WTC11 (cell line): Measurements from ENCODE around the gene EPX. TPM values are rescaled to one million over a fixed set of nuclear protein-coding genes. Genes with fewer than 3 reads are reported as not detected.

Experiments
- ATAC-seq: fragments of 200-7000 bp; cut with Tn5 transposase; 2 replicates; pipeline ENCODE4 v1.10.0; 2021; ENCODE audit warnings: mild to moderate bottlenecking, moderate library complexity
- CTCF ChIA-PET: fragments of 300-600 bp; sonication (Branson Sonifier 250); formaldehyde crosslinking; loops from one replicate; lab custom pipeline; 2021; ENCODE audit warnings: antibody characterized with exemption; lab: Charles Lee
- POLR2A ChIA-PET: fragments of 350-600 bp; sonication (Branson Sonifier 250); formaldehyde crosslinking; loops from one replicate; lab custom pipeline; 2021; ENCODE audit warnings: antibody characterized with exemption; lab: Charles Lee
- DNase-seq: peaks from one replicate; pipeline ENCODE4 v3.0.0; 2021; ENCODE audit warnings: low spot score
- H3K27ac Mint-ChIP-seq: 2 replicates; pipeline ENCODE4 v1.8.0; 2021; ENCODE audit warnings: mixed read lengths
- H3K27me3 Mint-ChIP-seq: 2 replicates; pipeline ENCODE4 v1.8.0; 2021; ENCODE audit warnings: low read depth, mild to moderate bottlenecking, moderate library complexity, mixed read lengths
- H3K36me3 Mint-ChIP-seq: 2 replicates; pipeline ENCODE4 v1.8.0; 2021; ENCODE audit warnings: mixed read lengths
- H3K4me1 Mint-ChIP-seq: 2 replicates; pipeline ENCODE4 v1.8.0; 2022; ENCODE audit warnings: mixed read lengths
- H3K4me3 Mint-ChIP-seq: 2 replicates; pipeline ENCODE4 v1.8.0; 2021; ENCODE audit warnings: mild to moderate bottlenecking, moderate library complexity, mixed read lengths
- H3K9me3 Mint-ChIP-seq: 2 replicates; pipeline ENCODE4 v1.8.0; 2021; ENCODE audit warnings: mixed read lengths
- ATF2 ChIP-seq: sonication (generic); formaldehyde crosslinking; IDR thresholded peaks from 2 replicates; pipeline ENCODE4 v1.8.1; 2022; ENCODE audit warnings: low read depth, missing genetic modification reagents, borderline replicate concordance
- CREB1 ChIP-seq: sonication (generic); formaldehyde crosslinking; IDR thresholded peaks from 2 replicates; pipeline ENCODE4 v1.8.0; 2023; ENCODE audit warnings: mild to moderate bottlenecking, missing genetic modification reagents
- ETV6 ChIP-seq: sonication (generic); formaldehyde crosslinking; IDR thresholded peaks from 2 replicates; pipeline ENCODE4 v1.8.1; 2022; ENCODE audit warnings: mild to moderate bottlenecking, missing genetic modification reagents
- FOXJ3 ChIP-seq: sonication (generic); formaldehyde crosslinking; IDR thresholded peaks from 2 replicates; pipeline ENCODE4 v1.9.0; 2021; ENCODE audit warnings: missing genetic modification reagents, mild to moderate bottlenecking, borderline replicate concordance
- GRHL2 ChIP-seq: fragments of 250-450 bp; sonication (Bioruptor Pico); IDR thresholded peaks from 2 replicates; pipeline ENCODE4 v1.8.0; 2022; ENCODE audit warnings: mild to moderate bottlenecking, moderate library complexity; ENCODE audit not compliant: insufficient replicate concordance, severe bottlenecking
- HMGA2 ChIP-seq: fragments of 250-450 bp; sonication (Bioruptor Pico); IDR thresholded peaks from 2 replicates; pipeline ENCODE4 v1.4.0; 2021; ENCODE audit warnings: mild to moderate bottlenecking, moderate library complexity
- JAZF1 ChIP-seq: fragments of 250-450 bp; sonication (Bioruptor Pico); IDR thresholded peaks from 2 replicates; pipeline ENCODE4 v1.9.0; 2021; ENCODE audit warnings: moderate library complexity, mild to moderate bottlenecking, inconsistent platforms
- MYBL2 ChIP-seq: sonication (generic); formaldehyde crosslinking; IDR thresholded peaks from 2 replicates; pipeline ENCODE4 v1.8.1; 2023; ENCODE audit warnings: mild to moderate bottlenecking, moderate library complexity, missing genetic modification reagents
- NFATC4 ChIP-seq: fragments of 250-450 bp; sonication (Bioruptor Pico); IDR thresholded peaks from 2 replicates; pipeline ENCODE4 v1.9.0; 2021; ENCODE audit warnings: mild to moderate bottlenecking
- NFE2L1 ChIP-seq: sonication (generic); formaldehyde crosslinking; IDR thresholded peaks from 2 replicates; pipeline ENCODE4 v1.8.1; 2023; ENCODE audit warnings: missing genetic modification reagents
- RELA ChIP-seq: sonication (generic); formaldehyde crosslinking; IDR thresholded peaks from 2 replicates; pipeline ENCODE4 v1.8.1; 2022; ENCODE audit warnings: missing genetic modification reagents, mild to moderate bottlenecking, borderline replicate concordance
- SMAD4 ChIP-seq: sonication (generic); formaldehyde crosslinking; IDR thresholded peaks from 2 replicates; pipeline ENCODE4 v1.8.0; 2022; ENCODE audit warnings: mild to moderate bottlenecking, missing genetic modification reagents
- SOX15 ChIP-seq: fragments of 250-450 bp; sonication (Bioruptor Pico); IDR thresholded peaks from 2 replicates; pipeline ENCODE4 v1.9.0; 2021; ENCODE audit warnings: mild to moderate bottlenecking
- TP53 ChIP-seq: sonication (generic); formaldehyde crosslinking; IDR thresholded peaks from 2 replicates; pipeline ENCODE4 v1.8.1; 2023; ENCODE audit warnings: mild to moderate bottlenecking, missing genetic modification reagents
- ZNF219 ChIP-seq: sonication (generic); formaldehyde crosslinking; IDR thresholded peaks from 2 replicates; pipeline ENCODE4 v1.8.0; 2023; ENCODE audit warnings: missing genetic modification reagents, mild to moderate bottlenecking, borderline replicate concordance
- ZNF317 ChIP-seq: sonication (generic); formaldehyde crosslinking; IDR thresholded peaks from 2 replicates; pipeline ENCODE4 v1.8.1; 2023; ENCODE audit warnings: low read depth, mild to moderate bottlenecking, moderate library complexity, missing genetic modification reagents, borderline replicate concordance
- ZNF396 ChIP-seq: fragments of 250-450 bp; sonication (Bioruptor Pico); IDR thresholded peaks from 2 replicates; pipeline ENCODE4 v1.8.0; 2021; ENCODE audit warnings: mild to moderate bottlenecking, moderate library complexity, borderline replicate concordance
- ZNF416 ChIP-seq: fragments of 250-450 bp; sonication (Bioruptor Pico); IDR thresholded peaks from 2 replicates; pipeline ENCODE4 v1.9.0; 2021; ENCODE audit warnings: mild to moderate bottlenecking, inconsistent platforms
- total RNA-seq: library from RNA; stranded (reverse); gene quantifications from 3 replicates; pipeline ENCODE4 v1.2.3, GENCODE V29; 2021
- TF ChIP-seq, protein P1 (sequence below): sonication (generic); formaldehyde crosslinking; IDR thresholded peaks from 2 replicates; pipeline ENCODE4 v1.8.1; 2023; ENCODE audit warnings: mild to moderate bottlenecking, missing genetic modification reagents, moderate library complexity
- TF ChIP-seq, protein P2 (sequence below): sonication (generic); formaldehyde crosslinking; IDR thresholded peaks from 2 replicates; pipeline ENCODE4 v1.8.1; 2023; ENCODE audit warnings: mild to moderate bottlenecking, missing genetic modification reagents, moderate library complexity
- TF ChIP-seq, protein P3 (sequence below): sonication (generic); formaldehyde crosslinking; IDR thresholded peaks from 2 replicates; pipeline ENCODE4 v1.8.1; 2022; ENCODE audit warnings: mild to moderate bottlenecking, moderate library complexity, missing genetic modification reagents
- TF ChIP-seq, protein P4 (sequence below): sonication (generic); formaldehyde crosslinking; IDR thresholded peaks from 2 replicates; pipeline ENCODE4 v1.8.1; 2022; ENCODE audit warnings: low read depth, mild to moderate bottlenecking, moderate library complexity, missing genetic modification reagents, borderline replicate concordance
- TF ChIP-seq, protein P5 (sequence below): sonication (generic); formaldehyde crosslinking; IDR thresholded peaks from 2 replicates; pipeline ENCODE4 v1.8.0; 2022; ENCODE audit warnings: mild to moderate bottlenecking, missing genetic modification reagents
- TF ChIP-seq, protein P6 (sequence below): fragments of 250-450 bp; sonication (Bioruptor Pico); IDR thresholded peaks from 2 replicates; pipeline ENCODE4 v1.9.0; 2021; ENCODE audit warnings: moderate library complexity, mild to moderate bottlenecking, inconsistent platforms, borderline replicate concordance

Gene EPX
- total RNA-seq, 1 experiment from 2014 or later, result not detected

DNA sequence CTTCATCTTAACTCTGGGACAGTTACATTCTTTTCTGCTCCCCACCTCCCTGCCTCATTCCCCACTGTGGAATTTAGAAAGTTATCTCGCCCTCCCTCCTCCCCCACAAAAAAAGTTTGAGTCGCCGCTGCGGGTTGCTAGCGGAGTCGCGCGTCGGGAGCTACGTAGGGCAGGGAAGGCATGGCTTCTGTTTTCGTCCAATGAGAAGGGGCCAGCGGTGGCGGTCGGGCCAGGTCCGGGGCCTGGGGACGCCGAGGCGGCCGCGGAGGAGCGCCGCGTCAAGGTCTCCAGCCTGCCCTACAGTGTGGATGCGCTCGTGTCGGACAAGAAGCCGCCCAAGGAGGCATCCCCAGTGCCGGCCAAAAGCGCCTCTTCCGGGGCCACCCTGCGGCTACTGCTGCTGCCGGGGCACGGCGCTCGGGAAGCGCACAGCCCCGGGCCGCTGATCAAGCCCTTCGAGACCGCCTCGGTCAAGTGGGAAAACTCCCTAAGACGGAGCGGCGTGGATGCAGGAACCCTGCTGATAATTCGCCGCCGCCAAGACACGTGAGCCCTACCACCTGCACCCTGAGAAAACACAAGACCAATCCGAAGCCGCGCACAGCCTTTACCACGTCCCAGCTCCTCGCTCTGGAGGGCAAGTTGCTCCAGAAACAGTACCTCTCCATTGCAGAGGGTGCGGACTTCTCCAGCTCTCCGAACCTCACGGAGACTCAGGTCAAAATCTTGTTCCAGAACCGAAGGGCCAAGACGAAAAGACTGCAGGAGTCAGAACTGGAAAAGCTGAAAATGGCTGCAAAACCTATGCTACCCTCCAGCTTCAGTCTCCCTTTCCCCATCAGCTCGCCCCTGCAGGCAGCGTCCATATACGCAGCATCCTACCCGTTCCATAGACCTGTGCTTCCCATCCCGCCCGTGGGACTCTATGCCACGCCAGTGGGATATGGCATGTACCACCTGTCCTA, 35.4 kb upstream of the EPX start (continued):
- TF ChIP-seq ETV6 (CRISPR knock-in tag) (peak; percentile 75; the same call in 1 of the 2 replicates), CREB1 (CRISPR knock-in tag) (no peak), ATF2 (CRISPR knock-in tag) (no peak), ZNF416 (CRISPR knock-in tag) (no peak), MYBL2 (CRISPR knock-in tag) (peak; percentile 80)
- TF ChIP-seq, protein P1, sequence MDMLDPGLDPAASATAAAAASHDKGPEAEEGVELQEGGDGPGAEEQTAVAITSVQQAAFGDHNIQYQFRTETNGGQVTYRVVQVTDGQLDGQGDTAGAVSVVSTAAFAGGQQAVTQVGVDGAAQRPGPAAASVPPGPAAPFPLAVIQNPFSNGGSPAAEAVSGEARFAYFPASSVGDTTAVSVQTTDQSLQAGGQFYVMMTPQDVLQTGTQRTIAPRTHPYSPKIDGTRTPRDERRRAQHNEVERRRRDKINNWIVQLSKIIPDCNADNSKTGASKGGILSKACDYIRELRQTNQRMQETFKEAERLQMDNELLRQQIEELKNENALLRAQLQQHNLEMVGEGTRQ, result peak; percentile 66
- TF ChIP-seq, protein P2, sequence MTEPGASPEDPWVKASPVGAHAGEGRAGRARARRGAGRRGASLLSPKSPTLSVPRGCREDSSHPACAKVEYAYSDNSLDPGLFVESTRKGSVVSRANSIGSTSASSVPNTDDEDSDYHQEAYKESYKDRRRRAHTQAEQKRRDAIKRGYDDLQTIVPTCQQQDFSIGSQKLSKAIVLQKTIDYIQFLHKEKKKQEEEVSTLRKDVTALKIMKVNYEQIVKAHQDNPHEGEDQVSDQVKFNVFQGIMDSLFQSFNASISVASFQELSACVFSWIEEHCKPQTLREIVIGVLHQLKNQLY (CRISPR knock-in tag), result no peak
- TF ChIP-seq, protein P3, sequence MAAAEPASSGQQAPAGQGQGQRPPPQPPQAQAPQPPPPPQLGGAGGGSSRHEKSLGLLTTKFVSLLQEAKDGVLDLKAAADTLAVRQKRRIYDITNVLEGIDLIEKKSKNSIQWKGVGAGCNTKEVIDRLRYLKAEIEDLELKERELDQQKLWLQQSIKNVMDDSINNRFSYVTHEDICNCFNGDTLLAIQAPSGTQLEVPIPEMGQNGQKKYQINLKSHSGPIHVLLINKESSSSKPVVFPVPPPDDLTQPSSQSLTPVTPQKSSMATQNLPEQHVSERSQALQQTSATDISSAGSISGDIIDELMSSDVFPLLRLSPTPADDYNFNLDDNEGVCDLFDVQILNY (CRISPR knock-in tag), result no peak

DNA sequence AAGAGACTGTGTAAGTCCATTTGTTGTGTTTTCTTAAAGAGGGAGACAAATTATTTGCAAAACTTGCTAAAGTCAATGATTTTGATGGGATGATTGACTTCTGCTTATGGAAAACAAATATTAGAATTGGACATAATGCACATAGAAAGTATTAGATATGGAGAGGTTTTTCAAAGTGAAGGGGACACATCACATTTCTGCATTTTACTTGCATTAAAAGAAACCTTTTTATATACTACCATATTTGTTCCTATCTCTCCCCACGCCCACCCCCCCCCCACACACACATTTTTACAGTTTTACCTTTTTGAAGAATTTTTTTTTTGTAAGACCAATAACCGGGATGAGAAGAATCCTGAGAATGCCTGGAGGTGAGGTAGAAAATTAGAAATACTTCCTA, 34.3 kb upstream of the EPX start:
- no peak overlapping the region for H3K27ac Mint-ChIP-seq
- TF ChIP-seq HMGA2 (CRISPR knock-in tag) (no peak), SOX15 (no peak), NFATC4 (CRISPR knock-in tag) (no peak), ZNF396 (CRISPR knock-in tag) (no peak), GRHL2 (CRISPR knock-in tag) (no peak), ZNF317 (CRISPR knock-in tag) (no peak), NFE2L1 (CRISPR knock-in tag) (no peak), TP53 (CRISPR knock-in tag) (no peak), JAZF1 (CRISPR knock-in tag) (no peak), SMAD4 (no peak), RELA (CRISPR knock-in tag) (no peak), ZNF219 (CRISPR knock-in tag) (no peak), FOXJ3 (CRISPR knock-in tag) (no peak)
- TF ChIP-seq, protein P4, sequence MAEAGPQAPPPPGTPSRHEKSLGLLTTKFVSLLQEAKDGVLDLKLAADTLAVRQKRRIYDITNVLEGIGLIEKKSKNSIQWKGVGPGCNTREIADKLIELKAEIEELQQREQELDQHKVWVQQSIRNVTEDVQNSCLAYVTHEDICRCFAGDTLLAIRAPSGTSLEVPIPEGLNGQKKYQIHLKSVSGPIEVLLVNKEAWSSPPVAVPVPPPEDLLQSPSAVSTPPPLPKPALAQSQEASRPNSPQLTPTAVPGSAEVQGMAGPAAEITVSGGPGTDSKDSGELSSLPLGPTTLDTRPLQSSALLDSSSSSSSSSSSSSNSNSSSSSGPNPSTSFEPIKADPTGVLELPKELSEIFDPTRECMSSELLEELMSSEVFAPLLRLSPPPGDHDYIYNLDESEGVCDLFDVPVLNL (CRISPR knock-in tag), result no peak
- TF ChIP-seq, protein P5, sequence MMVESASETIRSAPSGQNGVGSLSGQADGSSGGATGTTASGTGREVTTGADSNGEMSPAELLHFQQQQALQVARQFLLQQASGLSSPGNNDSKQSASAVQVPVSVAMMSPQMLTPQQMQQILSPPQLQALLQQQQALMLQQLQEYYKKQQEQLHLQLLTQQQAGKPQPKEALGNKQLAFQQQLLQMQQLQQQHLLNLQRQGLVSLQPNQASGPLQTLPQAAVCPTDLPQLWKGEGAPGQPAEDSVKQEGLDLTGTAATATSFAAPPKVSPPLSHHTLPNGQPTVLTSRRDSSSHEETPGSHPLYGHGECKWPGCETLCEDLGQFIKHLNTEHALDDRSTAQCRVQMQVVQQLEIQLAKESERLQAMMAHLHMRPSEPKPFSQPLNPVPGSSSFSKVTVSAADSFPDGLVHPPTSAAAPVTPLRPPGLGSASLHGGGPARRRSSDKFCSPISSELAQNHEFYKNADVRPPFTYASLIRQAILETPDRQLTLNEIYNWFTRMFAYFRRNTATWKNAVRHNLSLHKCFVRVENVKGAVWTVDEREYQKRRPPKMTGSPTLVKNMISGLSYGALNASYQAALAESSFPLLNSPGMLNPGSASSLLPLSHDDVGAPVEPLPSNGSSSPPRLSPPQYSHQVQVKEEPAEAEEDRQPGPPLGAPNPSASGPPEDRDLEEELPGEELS (CRISPR knock-in tag), result no peak
- TF ChIP-seq, protein P6, sequence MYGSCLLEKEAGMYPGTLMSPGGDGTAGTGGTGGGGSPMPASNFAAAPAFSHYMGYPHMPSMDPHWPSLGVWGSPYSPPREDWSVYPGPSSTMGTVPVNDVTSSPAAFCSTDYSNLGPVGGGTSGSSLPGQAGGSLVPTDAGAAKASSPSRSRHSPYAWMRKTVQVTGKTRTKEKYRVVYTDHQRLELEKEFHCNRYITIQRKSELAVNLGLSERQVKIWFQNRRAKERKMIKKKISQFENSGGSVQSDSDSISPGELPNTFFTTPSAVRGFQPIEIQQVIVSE (CRISPR knock-in tag), result no peak
- H3K4me3 Mint-ChIP-seq, result no peak overlapping the region
- no peaks in the 10 kb centered on the region for H3K9me3 Mint-ChIP-seq
- peaks cover 81% of the 10 kb centered on the region for H3K27me3 Mint-ChIP-seq
- ChIA-PET POLR2A (no interaction called here), CTCF (interaction anchor here (1.4 to 2.0 kb wide), 3 partner anchors 15 to 325 kb away, joined by 3 to 11 read pairs (median 4); no protein-coding TSS in a partner anchor)
- ATAC-seq, result no peak
- no peaks in the 10 kb centered on the region for H3K36me3 Mint-ChIP-seq
- H3K4me1 Mint-ChIP-seq, result peaks cover 6% of the 10 kb centered on the region; the same call in 1 of the 2 replicates
- no peak for DNase-seq
